Esophagus (tissue), 2 donors: Measurements from ENCODE around the gene IREB2. TPM values are rescaled to one million over a fixed set of nuclear protein-coding genes. Genes with fewer than 3 reads are reported as not detected.
A peak's percentile ranks its signal among the peaks of the same experiment; 100 is the strongest.

ENCODE experiments used
- H3K27ac ChIP-seq, 2 donors: one replicate each; pipeline ENCODE4 v1.5.1; 2013; ENCODE audit warnings: low read depth in 2 of 2, mild to moderate bottlenecking in 2 of 2, inconsistent platforms in 1 of 2, low read length in 1 of 2, moderate library complexity in 1 of 2
- H3K27me3 ChIP-seq, 2 donors: one replicate each; pipeline ENCODE4 v1.6.1; 2013; ENCODE audit warnings: low read length in 2 of 2, control low read depth in 1 of 2, mild to moderate bottlenecking in 1 of 2; ENCODE audit not compliant: insufficient read depth in 2 of 2, control insufficient read depth in 1 of 2
- H3K36me3 ChIP-seq, 2 donors: one replicate each; pipeline ENCODE4 v1.6.1; 2013; ENCODE audit warnings: low read length in 1 of 2; ENCODE audit not compliant: control insufficient read depth in 2 of 2, insufficient read depth in 2 of 2
- H3K4me1 ChIP-seq, 2 donors: one replicate each; pipeline ENCODE4 v1.6.1; 2013; ENCODE audit warnings: low read length in 1 of 2; ENCODE audit not compliant: control insufficient read depth in 2 of 2, insufficient read depth in 2 of 2
- H3K4me3 ChIP-seq, 2 donors: one replicate each; pipeline ENCODE4 v1.5.1; 2013; ENCODE audit warnings: low read length in 2 of 2, mild to moderate bottlenecking in 2 of 2, low read depth in 1 of 2, moderate library complexity in 1 of 2
- H3K9me3 ChIP-seq, 2 donors: one replicate each; pipeline ENCODE4 v1.6.1; 2013; ENCODE audit warnings: mild to moderate bottlenecking in 2 of 2, low read depth in 1 of 2, low read length in 1 of 2, moderate library complexity in 1 of 2; ENCODE audit not compliant: control insufficient read depth in 2 of 2, insufficient read depth in 1 of 2
- WGBS, 2 donors: extraction: QIAGEN DNeasy Blood & Tissue Kit; methylation state at CpG; one replicate each; pipeline ENCODE4 v1.1.7; 2013; 5-methylcytosine and 5-hydroxymethylcytosine counted together
- polyA plus RNA-seq, 2 donors: library from polyadenylated mRNA; stranded (reverse); fragments of 200-250 nt; gene quantifications; one replicate each; pipeline ENCODE4 v1.2.3, GENCODE V29; 2013
- donor health status: healthy with polysubstance abuse.
- donor health status: Bipolar disorder and iron deficiency.

Gene IREB2, protein sequence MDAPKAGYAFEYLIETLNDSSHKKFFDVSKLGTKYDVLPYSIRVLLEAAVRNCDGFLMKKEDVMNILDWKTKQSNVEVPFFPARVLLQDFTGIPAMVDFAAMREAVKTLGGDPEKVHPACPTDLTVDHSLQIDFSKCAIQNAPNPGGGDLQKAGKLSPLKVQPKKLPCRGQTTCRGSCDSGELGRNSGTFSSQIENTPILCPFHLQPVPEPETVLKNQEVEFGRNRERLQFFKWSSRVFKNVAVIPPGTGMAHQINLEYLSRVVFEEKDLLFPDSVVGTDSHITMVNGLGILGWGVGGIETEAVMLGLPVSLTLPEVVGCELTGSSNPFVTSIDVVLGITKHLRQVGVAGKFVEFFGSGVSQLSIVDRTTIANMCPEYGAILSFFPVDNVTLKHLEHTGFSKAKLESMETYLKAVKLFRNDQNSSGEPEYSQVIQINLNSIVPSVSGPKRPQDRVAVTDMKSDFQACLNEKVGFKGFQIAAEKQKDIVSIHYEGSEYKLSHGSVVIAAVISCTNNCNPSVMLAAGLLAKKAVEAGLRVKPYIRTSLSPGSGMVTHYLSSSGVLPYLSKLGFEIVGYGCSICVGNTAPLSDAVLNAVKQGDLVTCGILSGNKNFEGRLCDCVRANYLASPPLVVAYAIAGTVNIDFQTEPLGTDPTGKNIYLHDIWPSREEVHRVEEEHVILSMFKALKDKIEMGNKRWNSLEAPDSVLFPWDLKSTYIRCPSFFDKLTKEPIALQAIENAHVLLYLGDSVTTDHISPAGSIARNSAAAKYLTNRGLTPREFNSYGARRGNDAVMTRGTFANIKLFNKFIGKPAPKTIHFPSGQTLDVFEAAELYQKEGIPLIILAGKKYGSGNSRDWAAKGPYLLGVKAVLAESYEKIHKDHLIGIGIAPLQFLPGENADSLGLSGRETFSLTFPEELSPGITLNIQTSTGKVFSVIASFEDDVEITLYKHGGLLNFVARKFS
- polyA plus RNA-seq, result 1 to 10 TPM; 9.0 to 9.2 TPM

DNA sequence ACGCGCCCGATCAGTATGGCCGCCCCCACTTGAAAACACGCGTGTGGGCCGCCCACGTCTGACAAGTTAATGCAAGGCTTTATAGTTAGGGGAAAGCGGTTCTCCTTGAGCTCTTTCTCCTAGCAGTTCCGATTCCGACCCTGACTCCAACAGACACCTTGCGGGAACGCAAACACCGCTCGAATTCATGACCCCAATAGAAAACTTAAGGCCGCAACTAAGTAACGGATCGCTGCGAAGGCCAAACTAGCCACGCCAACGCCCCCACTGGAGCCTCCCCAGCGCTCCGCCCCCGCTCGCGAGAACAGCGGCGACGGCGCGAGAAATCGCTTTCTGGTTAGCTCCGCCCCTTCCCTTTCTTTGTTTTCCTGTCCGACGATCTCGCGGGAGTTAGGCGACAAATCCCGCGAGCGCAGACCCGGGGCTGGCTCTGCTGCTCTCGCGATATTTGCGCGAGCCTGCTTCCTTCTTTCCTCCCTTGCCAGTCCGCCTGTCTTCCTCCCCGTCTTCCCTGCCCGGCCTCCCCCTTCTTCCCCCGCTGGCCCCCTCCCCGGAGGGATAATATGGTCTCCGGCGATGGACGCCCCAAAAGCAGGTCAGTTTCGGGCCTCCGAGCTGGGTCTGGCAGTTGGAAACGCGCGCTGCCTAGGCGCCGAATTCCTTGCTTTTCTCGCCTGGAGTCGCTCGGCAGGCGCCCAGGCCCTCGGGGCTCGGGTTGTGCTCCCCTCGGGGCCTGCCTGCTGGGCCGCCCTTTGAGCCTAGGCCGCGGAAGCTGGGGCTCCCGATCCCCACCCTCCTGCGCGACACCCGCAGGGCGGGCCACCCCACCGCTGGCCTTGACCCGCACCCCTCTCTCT lies at the start of gene IREB2:
TSS of gene IREB2 (plus strand) at position 455 of the 857 bp plus-strand sequence. CDS start at position 577, 122 bp downstream.
- H3K4me1 ChIP-seq, result no peaks in the 10 kb centered on the region
- H3K4me3 ChIP-seq, result peak within 1 kb of the TSS; percentile 90 to 98
- no peaks in the 10 kb centered on the region for H3K9me3 ChIP-seq
- WGBS, 2 donors, result 0% methylated on average over 77 to 78 of the region's 78 CpGs
- no peaks in the 10 kb centered on the region for H3K27me3 ChIP-seq
- H3K36me3 ChIP-seq, result no peaks in the 10 kb centered on the region
- H3K27ac ChIP-seq, result peak within 1 kb of the TSS; percentile 85 to 92

DNA sequence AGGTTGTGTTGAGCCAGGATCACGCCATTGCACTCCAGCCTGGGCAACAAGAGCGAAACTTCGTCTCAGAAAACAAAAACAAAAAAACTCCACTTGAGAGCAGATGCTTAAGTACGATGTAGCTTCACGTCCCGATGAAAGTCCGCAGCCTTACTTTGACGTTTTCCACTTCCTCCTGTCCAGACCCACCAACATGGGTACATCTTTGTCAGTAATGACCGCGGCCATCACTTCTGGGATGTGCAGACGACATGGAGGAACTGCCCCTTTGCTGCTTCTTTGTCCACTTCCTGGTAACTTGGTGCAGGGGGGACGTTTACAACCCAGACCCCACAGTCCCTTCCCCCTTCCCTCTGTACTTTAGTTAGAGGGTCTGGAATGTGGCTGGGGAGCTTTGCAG lies 49.2 kb upstream of the IREB2 start:
- Histone ChIP-seq H3K36me3 (no peaks in the 10 kb centered on the region), H3K9me3 (no peaks in the 10 kb centered on the region), H3K4me3 (no peak overlapping the region), H3K27me3 (no peaks in the 10 kb centered on the region), H3K27ac (no peak overlapping the region), H3K4me1 (no peaks in the 10 kb centered on the region)
- 79 to 81% methylated on average over 12 of the region's 12 CpGs for whole genome bisulfite sequencing, 2 donors

GRCh38 chr15:78389322-78389721 lies 48.7 kb upstream of the IREB2 start:
- no peak overlapping the region for H3K4me3 ChIP-seq
- H3K4me1 ChIP-seq, result no peaks in the 10 kb centered on the region
- H3K36me3 ChIP-seq, result no peaks in the 10 kb centered on the region
- no peaks in the 10 kb centered on the region for H3K27me3 ChIP-seq
- 33 to 39% methylated on average over 7 of the region's 7 CpGs for whole genome bisulfite sequencing, 2 donors
- no peak overlapping the region for H3K27ac ChIP-seq
- H3K9me3 ChIP-seq, result no peaks in the 10 kb centered on the region

DNA sequence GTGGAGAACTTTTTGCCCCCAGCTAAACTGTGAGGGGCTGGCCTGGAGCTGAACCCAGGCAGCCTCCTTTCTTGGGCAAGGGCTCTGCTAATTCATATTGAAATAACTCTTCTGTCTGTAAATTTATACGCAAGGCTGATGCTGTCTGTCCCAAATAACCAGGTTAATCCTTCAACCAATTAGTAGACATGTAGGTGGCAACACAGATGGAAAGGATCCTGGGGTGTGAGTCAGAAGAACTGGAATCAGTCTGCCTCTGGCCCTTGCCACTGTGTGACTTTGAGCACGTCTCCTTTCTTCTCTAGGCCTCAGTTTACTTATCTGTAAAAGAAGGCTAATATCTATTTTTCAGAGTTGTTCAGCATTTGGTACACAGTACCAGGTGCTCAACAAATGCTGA lies 48.3 kb upstream of the IREB2 start:
- 65 to 68% methylated on average over 2 of the region's 2 CpGs for WGBS, 2 donors
- Histone ChIP-seq H3K4me1 (no peaks in the 10 kb centered on the region), H3K4me3 (no peak overlapping the region), H3K27me3 (no peaks in the 10 kb centered on the region), H3K36me3 (no peaks in the 10 kb centered on the region), H3K9me3 (no peaks in the 10 kb centered on the region), H3K27ac (no peak overlapping the region)

DNA sequence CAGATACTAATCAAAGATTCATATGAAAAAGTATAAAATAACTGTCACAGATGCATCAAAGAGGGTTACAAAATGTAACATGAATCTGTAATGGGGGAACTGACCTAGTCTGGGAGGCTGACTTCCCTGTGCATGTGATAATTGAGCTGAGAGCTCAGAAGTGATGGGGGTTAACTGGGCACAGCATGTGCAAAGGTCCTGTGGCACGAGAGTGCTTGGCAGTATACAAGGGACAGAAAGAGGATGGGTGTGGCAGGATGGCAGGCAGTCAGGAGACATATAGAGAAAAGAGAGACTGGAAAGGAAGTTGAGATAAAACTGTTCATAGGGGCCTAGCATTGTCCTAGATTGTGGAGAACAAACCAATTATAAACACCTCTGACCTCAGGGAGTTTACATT lies 47.8 kb upstream of the IREB2 start:
- no peaks in the 10 kb centered on the region for H3K27me3 ChIP-seq

DNA sequence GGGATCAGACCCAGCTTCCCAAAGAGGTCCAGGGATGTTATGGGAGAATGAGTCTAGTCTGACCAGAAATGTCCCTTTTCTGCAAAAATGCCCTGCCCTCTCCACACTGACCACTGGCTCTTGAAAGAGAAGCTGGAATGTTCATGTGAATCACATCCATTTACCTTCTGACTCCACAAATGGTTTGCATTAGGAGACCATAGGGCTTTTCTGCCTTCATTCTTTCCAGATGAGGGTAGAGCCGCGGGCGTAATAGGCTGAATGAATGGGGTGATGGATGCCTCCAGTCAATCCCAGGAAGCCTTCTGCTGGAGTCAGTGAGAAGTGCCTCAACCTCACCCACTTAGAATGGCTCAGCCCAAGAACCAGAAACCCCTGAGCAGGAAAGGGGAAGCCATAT lies 47.2 kb upstream of the IREB2 start:
- 87 to 91% methylated on average over 3 of the region's 3 CpGs for WGBS, 2 donors

More for the DNA sequence above, 47.8 kb upstream of the IREB2 start:
- H3K4me1 ChIP-seq, result no peaks in the 10 kb centered on the region
- no peaks in the 10 kb centered on the region for H3K9me3 ChIP-seq
- WGBS, 2 donors, result 83 to 85% methylated on average over 1 of the region's 1 CpG
- H3K4me3 ChIP-seq, result no peak overlapping the region
- no peaks in the 10 kb centered on the region for H3K36me3 ChIP-seq
- H3K27ac ChIP-seq, result no peak overlapping the region

GRCh38 chr15:78391781-78392180 lies 46.2 kb upstream of the IREB2 start:
- 90 to 93% methylated on average over 3 of the region's 3 CpGs for WGBS, 2 donors
- no peaks in the 10 kb centered on the region for H3K4me1 ChIP-seq

More for the DNA sequence above, 47.2 kb upstream of the IREB2 start:
- no peaks in the 10 kb centered on the region for H3K4me1 ChIP-seq
- no peaks in the 10 kb centered on the region for H3K27me3 ChIP-seq
- no peaks in the 10 kb centered on the region for H3K36me3 ChIP-seq
- no peaks in the 10 kb centered on the region for H3K9me3 ChIP-seq
- no peak overlapping the region for H3K4me3 ChIP-seq
- H3K27ac ChIP-seq, result no peak overlapping the region

GRCh38 chr15:78392430-78392829 lies 45.6 kb upstream of the IREB2 start:
- no peaks in the 10 kb centered on the region for H3K36me3 ChIP-seq
- no peaks in the 10 kb centered on the region for H3K4me1 ChIP-seq
- 42 to 47% methylated on average over 4 of the region's 4 CpGs for WGBS, 2 donors
- H3K4me3 ChIP-seq, result no peak overlapping the region
- no peak overlapping the region for H3K27ac ChIP-seq
- no peaks in the 10 kb centered on the region for H3K9me3 ChIP-seq
- no peaks in the 10 kb centered on the region for H3K27me3 ChIP-seq

More at GRCh38 chr15:78391781-78392180, 46.2 kb upstream of the IREB2 start:
- H3K27ac ChIP-seq, result no peak overlapping the region
- no peak overlapping the region for H3K4me3 ChIP-seq
- no peaks in the 10 kb centered on the region for H3K27me3 ChIP-seq
- H3K9me3 ChIP-seq, result no peaks in the 10 kb centered on the region
- H3K36me3 ChIP-seq, result no peaks in the 10 kb centered on the region

- no peak overlapping the region for H3K27ac ChIP-seq
- no peaks in the 10 kb centered on the region for H3K36me3 ChIP-seq
- WGBS, 2 donors, result 51 to 53% methylated on average over 1 of the region's 1 CpG
- no peaks in the 10 kb centered on the region for H3K9me3 ChIP-seq
- no peak overlapping the region for H3K4me3 ChIP-seq
- no peaks in the 10 kb centered on the region for H3K27me3 ChIP-seq
- no peaks in the 10 kb centered on the region for H3K4me1 ChIP-seq
These were observed 44.9 kb upstream of the IREB2 start for GRCh38 chr15:78393137-78393536.
